MM.1S (cell line): ENCODE data around the gene JAGN1.

Source experiments
- CTCF ChIP-seq: fragments of 300-600 bp; sonication (generic); IDR thresholded peaks from 2 replicates; pipeline ENCODE4 v1.5.1; 2016; ENCODE audit warnings: antibody characterized with exemption, low read length, mixed read lengths
- EZH2 ChIP-seq: fragments of 300-600 bp; sonication (generic); optimal IDR thresholded peaks from 2 replicates; pipeline ENCODE3; 2017; ENCODE audit warnings: low read depth, mild to moderate bottlenecking, antibody characterized with exemption, low read length, mixed read lengths

- TF ChIP-seq CTCF = no peak
- TF ChIP-seq EZH2 = no peak
Measured at GRCh38 chr3:9908286-9908685, 17.9 kb downstream of the JAGN1 start.
